DND-41 (cell line): ENCODE results near the gene PIK3C3.

Experiments used
- CTCF ChIP-seq: IDR thresholded peaks from 2 replicates; pipeline ENCODE4 v1.5.1; 2012; ENCODE audit warnings: borderline replicate concordance, low read length, moderate library complexity, mild to moderate bottlenecking; ENCODE audit not compliant: poor library complexity, severe bottlenecking; ENCODE audit errors: extremely low read depth
- EZH2 ChIP-seq: IDR thresholded peaks from 3 replicates; pipeline ENCODE4 v1.6.1; 2012; ENCODE audit warnings: borderline replicate concordance, low read depth, mild to moderate bottlenecking, moderate library complexity, low read length, inconsistent platforms; ENCODE audit not compliant: severe bottlenecking

GRCh38 chr18:42030586-42031182, 75.7 kb downstream of the PIK3C3 start:
- TF ChIP-seq CTCF: peak; percentile 50
- TF ChIP-seq EZH2: no peak
